ENCODE measurements around the gene NCDN.

GRCh38 chr1:35592991-35593769 lies 35.6 kb downstream of the NCDN start:
- no peak for TF ChIP-seq POLR2A (IDR thresholded peaks at IDR 0.05)
- no peak for TF ChIP-seq CTCF (IDR thresholded peaks at IDR 0.05)

Data from testis (tissue), 2 donors.